ENCODE results near the gene RNF152.

Gene RNF152

DNA sequence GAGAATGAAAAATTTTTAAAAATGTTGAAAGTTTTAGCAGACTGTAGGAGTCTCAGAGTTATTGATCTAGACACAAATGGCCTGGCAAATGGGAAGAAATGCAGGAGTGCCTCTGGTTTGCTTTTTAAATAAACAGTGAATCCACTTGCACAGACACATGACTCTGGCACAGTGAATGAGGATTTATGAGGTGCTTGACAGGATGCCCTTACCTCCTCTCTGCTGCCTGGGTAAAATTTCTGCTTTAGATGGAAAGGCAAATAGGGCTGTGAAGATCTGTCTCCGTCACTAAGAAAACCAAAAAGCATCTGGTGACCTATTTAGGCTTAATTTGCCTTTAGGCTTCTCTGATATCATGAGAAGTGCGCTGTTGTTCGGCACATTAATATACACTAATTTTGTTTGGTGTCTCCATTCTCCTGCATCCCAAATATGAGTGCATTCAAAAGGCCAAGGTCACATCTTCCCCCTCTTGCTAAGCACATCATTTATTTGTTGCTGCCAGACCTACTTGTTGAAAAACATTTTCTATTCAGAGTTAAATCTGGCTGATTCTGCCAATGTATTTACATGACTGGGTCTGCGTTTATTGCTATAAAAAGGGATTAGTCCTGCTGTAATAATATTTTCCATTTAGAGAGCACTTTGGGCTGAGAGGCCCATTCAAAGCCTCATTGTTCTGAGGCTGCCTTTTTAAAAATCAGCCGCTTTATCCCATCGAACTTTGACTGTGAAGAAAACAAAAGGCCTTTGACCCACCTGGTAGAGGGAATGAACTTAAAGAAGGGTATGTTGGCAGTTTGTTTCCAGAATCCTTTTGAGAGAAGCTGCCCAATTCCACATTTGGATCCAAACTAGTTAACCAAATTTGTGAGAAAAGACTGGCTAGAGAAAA lies 94.9 kb downstream of the RNF152 start:
- TF ChIP-seq GLIS3 (CRISPR knock-in tag; IDR thresholded peaks at IDR 0.05) (no peak), ZNF8 (CRISPR knock-in tag; IDR thresholded peaks at IDR 0.05) (no peak), PPARA (CRISPR knock-in tag; IDR thresholded peaks at IDR 0.05; ENCODE audit: borderline replicate concordance) (no peak), ARNTL (CRISPR knock-in tag; IDR thresholded peaks at IDR 0.05; ENCODE audit: borderline replicate concordance, low read depth) (no peak), ZNF70 (CRISPR knock-in tag; IDR thresholded peaks at IDR 0.05) (no peak), OSR1 (CRISPR knock-in tag; IDR thresholded peaks at IDR 0.05) (no peak), RARB (CRISPR knock-in tag; IDR thresholded peaks at IDR 0.05) (no peak), ZFP30 (CRISPR knock-in tag; IDR thresholded peaks at IDR 0.05) (no peak), ISL1 (CRISPR knock-in tag; IDR thresholded peaks at IDR 0.05) (no peak), BACH2 (CRISPR knock-in tag; IDR thresholded peaks at IDR 0.05; ENCODE audit: borderline replicate concordance) (no peak), SNAI2 (CRISPR knock-in tag; IDR thresholded peaks at IDR 0.05) (no peak), ZC3H10 (CRISPR knock-in tag; IDR thresholded peaks at IDR 0.05) (no peak), CSDC2 (CRISPR knock-in tag; IDR thresholded peaks at IDR 0.05) (no peak), ZNF565 (CRISPR knock-in tag; conservative IDR thresholded peaks at IDR 0.05; ENCODE audit: low read depth) (no peak), ZFP3 (CRISPR knock-in tag; IDR thresholded peaks at IDR 0.05) (no peak)
- TF ChIP-seq, protein P1, sequence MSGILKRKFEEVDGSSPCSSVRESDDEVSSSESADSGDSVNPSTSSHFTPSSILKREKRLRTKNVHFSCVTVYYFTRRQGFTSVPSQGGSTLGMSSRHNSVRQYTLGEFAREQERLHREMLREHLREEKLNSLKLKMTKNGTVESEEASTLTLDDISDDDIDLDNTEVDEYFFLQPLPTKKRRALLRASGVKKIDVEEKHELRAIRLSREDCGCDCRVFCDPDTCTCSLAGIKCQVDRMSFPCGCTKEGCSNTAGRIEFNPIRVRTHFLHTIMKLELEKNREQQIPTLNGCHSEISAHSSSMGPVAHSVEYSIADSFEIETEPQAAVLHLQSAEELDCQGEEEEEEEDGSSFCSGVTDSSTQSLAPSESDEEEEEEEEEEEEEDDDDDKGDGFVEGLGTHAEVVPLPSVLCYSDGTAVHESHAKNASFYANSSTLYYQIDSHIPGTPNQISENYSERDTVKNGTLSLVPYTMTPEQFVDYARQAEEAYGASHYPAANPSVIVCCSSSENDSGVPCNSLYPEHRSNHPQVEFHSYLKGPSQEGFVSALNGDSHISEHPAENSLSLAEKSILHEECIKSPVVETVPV (CRISPR knock-in tag; IDR thresholded peaks at IDR 0.05): no peak
- TF ChIP-seq, protein P2, sequence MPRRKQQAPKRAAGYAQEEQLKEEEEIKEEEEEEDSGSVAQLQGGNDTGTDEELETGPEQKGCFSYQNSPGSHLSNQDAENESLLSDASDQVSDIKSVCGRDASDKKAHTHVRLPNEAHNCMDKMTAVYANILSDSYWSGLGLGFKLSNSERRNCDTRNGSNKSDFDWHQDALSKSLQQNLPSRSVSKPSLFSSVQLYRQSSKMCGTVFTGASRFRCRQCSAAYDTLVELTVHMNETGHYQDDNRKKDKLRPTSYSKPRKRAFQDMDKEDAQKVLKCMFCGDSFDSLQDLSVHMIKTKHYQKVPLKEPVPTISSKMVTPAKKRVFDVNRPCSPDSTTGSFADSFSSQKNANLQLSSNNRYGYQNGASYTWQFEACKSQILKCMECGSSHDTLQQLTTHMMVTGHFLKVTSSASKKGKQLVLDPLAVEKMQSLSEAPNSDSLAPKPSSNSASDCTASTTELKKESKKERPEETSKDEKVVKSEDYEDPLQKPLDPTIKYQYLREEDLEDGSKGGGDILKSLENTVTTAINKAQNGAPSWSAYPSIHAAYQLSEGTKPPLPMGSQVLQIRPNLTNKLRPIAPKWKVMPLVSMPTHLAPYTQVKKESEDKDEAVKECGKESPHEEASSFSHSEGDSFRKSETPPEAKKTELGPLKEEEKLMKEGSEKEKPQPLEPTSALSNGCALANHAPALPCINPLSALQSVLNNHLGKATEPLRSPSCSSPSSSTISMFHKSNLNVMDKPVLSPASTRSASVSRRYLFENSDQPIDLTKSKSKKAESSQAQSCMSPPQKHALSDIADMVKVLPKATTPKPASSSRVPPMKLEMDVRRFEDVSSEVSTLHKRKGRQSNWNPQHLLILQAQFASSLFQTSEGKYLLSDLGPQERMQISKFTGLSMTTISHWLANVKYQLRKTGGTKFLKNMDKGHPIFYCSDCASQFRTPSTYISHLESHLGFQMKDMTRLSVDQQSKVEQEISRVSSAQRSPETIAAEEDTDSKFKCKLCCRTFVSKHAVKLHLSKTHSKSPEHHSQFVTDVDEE (CRISPR knock-in tag; IDR thresholded peaks at IDR 0.05): no peak
- TF ChIP-seq, protein P3, sequence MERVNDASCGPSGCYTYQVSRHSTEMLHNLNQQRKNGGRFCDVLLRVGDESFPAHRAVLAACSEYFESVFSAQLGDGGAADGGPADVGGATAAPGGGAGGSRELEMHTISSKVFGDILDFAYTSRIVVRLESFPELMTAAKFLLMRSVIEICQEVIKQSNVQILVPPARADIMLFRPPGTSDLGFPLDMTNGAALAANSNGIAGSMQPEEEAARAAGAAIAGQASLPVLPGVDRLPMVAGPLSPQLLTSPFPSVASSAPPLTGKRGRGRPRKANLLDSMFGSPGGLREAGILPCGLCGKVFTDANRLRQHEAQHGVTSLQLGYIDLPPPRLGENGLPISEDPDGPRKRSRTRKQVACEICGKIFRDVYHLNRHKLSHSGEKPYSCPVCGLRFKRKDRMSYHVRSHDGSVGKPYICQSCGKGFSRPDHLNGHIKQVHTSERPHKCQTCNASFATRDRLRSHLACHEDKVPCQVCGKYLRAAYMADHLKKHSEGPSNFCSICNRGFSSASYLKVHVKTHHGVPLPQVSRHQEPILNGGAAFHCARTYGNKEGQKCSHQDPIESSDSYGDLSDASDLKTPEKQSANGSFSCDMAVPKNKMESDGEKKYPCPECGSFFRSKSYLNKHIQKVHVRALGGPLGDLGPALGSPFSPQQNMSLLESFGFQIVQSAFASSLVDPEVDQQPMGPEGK (CRISPR knock-in tag; IDR thresholded peaks at IDR 0.05; ENCODE audit: borderline replicate concordance): no peak
- TF ChIP-seq, protein P4, sequence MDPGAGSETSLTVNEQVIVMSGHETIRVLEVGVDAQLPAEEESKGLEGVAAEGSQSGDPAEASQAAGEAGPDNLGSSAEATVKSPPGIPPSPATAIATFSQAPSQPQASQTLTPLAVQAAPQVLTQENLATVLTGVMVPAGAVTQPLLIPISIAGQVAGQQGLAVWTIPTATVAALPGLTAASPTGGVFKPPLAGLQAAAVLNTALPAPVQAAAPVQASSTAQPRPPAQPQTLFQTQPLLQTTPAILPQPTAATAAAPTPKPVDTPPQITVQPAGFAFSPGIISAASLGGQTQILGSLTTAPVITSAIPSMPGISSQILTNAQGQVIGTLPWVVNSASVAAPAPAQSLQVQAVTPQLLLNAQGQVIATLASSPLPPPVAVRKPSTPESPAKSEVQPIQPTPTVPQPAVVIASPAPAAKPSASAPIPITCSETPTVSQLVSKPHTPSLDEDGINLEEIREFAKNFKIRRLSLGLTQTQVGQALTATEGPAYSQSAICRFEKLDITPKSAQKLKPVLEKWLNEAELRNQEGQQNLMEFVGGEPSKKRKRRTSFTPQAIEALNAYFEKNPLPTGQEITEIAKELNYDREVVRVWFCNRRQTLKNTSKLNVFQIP (CRISPR knock-in tag; IDR thresholded peaks at IDR 0.05; ENCODE audit: borderline replicate concordance, low read depth): no peak
- ATAC-seq: peak; percentile 33; the same call in 1 of the 3 replicates

GRCh38 chr18:61791031-61791430 lies 101.8 kb downstream of the RNF152 start:
- TF ChIP-seq, protein P1 (CRISPR knock-in tag; IDR thresholded peaks at IDR 0.05): no peak
- TF ChIP-seq TCF4 (CRISPR knock-in tag; IDR thresholded peaks at IDR 0.05; ENCODE audit: borderline replicate concordance): no peak
- no peak for TF ChIP-seq ZFP30 (CRISPR knock-in tag; IDR thresholded peaks at IDR 0.05)
- no peak for TF ChIP-seq RARB (CRISPR knock-in tag; IDR thresholded peaks at IDR 0.05)
- TF ChIP-seq ESRRG (CRISPR knock-in tag; IDR thresholded peaks at IDR 0.05): no peak
- TF ChIP-seq ISL1 (CRISPR knock-in tag; IDR thresholded peaks at IDR 0.05): no peak
- TF ChIP-seq, protein P2 (CRISPR knock-in tag; IDR thresholded peaks at IDR 0.05): no peak
- TF ChIP-seq ZFP3 (CRISPR knock-in tag; IDR thresholded peaks at IDR 0.05): no peak
- no peak for ATAC-seq
